T follicular helper cell (primary cell): ENCODE results near the gene TEX52.
A peak's percentile ranks its signal among the peaks of the same experiment; 100 is the strongest.
"Not testable (repeated sequence)": the region's sequence is repeated elsewhere in the genome, so short reads cannot be mapped to it uniquely, and the experiment has no call there.

Source experiments
- DNase-seq: peaks from one replicate; pipeline ENCODE4 v3.0.0-alpha.2; 2020; ENCODE audit warnings: low read depth
- total RNA-seq, 2 experiments: gene quantifications; one replicate each; lab custom pipeline; 2026; lab: John Stamatoyannopoulos, UW

Gene TEX52
- total RNA-seq = 0 reads per million in 2 experiments

DNA sequence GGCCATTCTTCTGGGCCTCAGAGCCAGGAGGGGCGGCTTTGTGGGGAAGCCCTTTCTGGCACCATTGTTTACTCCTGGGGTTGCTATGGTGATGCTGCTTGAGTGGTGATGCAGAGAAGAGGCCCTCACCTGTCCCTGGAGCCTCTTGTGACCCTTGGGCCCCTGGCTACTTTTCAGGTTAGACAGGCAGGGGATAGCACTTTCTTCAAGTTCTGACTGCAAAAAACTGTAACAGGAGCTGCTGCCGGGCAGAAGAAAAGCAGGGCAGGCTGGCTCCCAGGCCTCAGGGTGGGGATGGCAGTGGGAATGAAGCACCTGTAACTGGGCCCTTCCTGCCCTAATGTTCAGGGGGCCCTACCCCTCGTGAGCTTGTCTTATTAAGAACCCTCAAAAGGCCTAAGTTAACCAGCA, at the start of gene TEX52:
Gene TEX52, minus strand, starts transcription at position 19 of the 411 bp plus-strand sequence. Its CDS starts 13 bp downstream, at position 6.
- DNase-seq = no peak

DNA sequence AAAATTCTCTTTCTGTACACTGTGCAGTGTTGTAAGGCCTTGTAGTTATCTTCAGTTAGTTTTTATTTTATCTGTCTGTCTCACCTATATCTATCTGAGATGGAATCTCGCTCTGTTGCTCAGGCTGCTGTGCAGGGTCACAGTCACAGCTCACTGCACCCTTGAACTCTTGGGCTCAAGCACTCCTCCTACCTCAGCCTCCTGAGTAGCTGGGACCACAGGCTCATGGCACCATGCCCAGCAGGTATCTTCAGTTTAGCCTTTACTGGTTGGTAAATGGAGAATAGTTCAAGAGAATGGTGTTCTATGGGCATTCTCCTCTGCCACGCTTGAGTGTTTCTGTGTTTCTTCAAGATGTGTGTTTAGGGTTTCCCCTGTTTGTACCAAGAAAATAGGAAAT, 47.4 kb upstream of the TEX52 start:
- DNase-seq = no peak

DNA sequence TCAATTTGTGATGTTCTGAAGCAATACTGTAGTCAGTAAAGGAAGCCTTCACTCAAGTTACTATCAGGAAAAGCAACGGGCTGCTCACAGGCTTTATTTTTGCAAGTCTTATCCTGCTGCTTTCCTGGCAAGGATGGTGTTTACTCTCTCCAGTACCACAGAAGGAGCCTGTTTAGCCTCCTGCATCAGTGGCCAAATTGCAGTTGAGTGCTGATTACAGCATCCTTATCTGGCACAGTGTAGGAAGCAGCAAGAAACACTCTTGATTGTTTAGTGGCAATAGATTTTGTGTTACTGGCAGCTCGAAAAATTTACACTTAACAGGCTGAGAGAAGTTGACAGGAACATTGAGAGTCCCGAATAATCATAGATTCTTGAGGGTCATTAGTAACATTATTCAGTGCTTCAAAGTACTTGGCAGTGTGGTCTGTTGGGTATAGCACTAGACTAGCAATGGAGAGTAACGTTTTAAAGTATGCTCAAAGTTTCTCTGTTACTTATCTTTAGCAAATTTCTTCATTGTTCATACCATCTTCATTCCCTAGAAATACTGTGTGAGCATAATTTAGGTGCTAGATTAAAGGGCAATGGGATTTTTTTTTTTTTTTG, 45.5 kb upstream of the TEX52 start:
- no peak for DNase-seq

GRCh38 chr12:2900642-2901041, 43.8 kb upstream of the TEX52 start:
- no peak for DNase-seq

DNA sequence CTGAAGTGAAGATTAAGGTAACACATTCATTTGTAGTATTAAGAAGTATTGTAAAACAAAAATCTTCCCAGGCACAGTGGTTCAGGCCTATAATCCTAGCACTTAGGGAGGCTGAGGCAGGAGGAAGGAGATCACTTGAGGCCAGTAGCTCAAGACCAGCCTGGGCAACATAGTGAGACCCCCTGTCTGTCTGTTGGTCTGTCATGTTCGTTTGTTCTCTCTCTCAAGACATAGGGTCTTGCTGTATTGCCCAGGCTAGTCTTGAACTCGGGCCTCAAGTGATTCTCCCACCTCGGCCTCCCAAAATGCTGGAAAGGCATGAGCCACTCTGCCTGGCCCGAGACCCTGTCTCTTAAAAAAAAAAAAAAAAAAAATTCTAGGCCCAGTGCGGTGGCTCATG, 40.6 kb upstream of the TEX52 start:
- no peak for DNase-seq

DNA sequence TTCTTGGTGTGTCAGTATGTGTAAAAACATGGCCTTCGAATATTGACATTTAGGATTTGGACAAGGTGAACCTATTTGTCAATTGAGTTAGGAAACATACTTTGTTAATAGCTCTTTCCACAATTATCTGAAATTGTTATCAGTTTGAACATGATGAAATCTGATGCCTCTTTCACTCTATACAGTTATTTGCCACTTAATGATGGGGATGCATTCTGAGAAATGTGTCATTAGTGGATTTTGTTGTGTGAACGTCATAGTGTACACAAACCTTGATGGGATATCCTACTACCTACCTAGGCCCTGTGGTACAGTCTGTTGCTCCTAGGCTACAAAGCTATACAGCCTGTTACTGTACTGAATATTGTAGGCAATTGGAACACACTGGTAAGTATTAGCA, 38.7 kb upstream of the TEX52 start:
- no peak for DNase-seq

DNA sequence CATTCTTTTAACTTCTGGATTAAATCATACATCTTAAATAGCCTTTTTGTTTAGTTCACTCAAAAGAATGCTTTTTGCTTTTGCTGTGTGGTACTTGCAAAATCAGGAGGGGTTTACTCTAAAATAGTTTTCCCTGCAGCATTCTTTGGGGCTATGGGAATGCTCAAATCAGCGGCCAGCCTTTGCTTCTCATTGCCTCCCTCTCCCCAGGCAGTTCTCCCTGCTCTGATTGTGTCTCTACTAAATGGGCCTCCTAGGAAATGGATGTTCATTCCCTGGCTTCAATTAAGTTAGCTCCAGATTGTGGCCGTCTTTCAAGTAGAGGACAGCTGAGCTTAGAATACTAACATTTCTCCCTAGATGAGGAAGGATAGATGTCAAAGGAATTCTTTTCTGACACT, 38.2 kb upstream of the TEX52 start:
- no peak for DNase-seq

- no peak for DNase-seq
Measured at GRCh38 chr12:2893007-2893406, 36.2 kb upstream of the TEX52 start.

- no peak for DNase-seq
Measured at GRCh38 chr12:2892246-2892645, 35.4 kb upstream of the TEX52 start.

GRCh38 chr12:2891240-2892053, 34.6 kb upstream of the TEX52 start:
- peak; percentile 11 for DNase-seq

DNA sequence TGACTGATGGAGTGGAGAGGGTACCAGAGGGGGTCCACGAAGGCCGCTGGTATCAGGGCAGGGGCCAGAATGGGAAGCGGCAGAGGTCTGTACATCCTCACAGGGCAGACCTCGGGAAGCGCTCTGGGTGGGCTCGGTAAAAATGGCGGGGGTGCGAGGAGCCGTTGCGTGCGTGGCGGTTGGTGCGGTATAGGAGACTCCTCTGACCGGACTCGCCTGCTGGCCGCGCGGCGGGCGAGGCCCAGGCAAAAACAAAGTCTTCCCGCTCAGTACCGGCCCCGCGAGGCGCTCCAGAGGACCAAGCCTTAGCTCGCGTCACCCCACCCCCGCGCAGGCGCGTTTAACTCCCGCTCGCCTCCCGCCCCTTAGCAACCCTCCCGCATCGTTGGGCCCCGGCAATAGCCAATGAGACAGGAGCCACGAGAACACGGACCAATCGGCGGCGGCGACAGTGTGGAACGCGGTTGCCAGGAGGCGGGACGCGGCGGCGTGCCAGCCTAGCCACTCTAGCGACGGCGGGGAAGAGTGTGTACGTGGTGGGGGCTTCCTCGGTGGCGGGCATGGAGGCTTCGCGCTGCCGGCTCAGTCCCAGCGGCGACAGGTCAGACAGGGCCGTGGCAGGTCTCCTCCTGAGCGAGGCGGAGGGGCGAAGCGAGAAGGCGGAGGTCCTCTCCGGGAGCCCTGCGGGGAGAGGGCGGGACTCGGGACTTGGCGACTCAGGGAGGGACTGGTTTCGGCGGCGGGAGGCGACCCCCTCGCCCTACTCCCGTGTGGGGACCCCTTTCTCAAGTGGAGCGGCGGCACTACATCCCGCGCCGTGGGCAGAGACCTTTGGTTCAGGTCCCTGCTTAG, 33.8 kb upstream of the TEX52 start, which contains the start of gene TULP3:
Gene TULP3, plus strand, starts transcription at position 504 of the 852 bp plus-strand sequence. Its CDS starts 57 bp downstream, at position 561.
- DNase-seq = peak; percentile 98

DNA sequence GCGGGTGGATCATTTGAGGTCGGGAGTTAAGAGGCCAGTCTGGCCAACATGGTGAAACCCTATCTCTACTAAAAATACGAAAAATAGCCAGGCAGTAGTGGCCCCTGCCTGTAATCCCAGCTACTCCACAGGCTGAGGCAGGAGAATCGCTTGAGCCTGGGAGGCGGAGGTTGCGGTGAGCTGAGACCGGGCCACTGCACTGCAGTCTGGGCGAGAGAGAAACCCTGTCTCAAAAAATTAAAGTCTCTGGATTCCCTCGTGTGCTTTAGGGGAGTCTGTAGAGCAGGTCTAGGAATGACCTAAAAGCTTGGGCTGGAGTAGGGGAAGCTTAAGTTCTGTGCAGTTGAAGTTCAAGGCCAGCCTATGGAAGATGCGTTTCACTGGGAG, 33.2 kb upstream of the TEX52 start:
- DNase-seq = no peak

- no peak for DNase-seq
Measured at GRCh38 chr12:2886768-2887450, 30.1 kb upstream of the TEX52 start.

- DNase-seq = no peak
Measured at GRCh38 chr12:2884810-2885209, 28.0 kb upstream of the TEX52 start.

DNA sequence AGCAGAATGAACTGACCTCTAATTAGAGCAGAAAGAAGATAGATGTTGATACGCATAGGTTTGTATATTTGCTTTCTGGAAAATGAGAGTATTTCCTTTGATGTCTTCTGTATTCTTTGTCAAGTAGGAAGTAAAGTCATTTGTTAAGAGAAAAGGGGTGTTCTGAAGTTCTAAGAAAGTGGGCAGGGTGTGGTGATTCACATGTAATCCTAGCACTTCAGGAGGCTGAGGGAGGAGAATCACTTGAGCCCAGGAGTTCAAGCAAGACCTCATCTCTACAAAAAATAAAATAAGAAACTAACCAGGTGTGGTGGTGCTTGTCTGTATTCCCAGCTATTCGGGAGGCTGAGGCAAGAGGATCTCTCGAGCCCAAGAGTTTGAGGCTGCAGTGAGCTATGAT, 23.0 kb upstream of the TEX52 start:
- DNase-seq = no peak

DNA sequence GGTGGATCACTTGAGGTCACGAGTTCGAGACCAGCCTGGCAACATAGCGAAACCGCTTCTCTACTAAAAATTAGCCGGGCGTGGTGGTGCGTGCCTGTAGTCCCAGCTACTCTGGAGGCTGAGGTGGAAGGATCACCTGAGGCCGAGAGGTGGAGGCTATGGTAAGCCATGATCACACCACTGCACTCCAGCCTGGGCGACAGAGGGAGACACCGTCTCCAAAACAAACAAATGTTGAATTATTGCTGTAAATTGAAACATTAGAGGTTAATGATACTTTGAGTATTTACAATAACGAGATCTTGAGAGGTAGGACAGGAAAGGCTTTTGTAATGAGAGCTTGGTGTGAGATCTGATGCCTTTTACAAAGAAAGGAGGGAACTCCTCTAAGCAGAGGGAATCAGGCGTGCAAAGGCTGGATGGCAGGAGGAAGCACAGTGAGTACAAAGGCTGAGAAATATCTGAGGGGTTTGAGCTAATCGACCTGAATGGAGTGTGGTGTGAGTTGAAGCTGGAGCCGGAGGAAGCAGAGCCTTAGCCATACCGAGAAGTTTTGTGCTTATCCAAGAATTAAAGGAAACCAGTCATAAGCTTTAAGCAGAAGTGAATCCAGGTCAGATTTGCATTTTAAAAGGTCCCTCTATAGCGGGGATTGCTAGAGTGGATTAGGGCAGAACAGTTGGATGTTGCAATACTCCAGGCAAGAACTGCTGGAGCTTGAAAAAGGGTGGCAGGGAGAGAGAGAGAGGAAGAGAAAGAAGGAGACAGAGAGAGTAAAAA, 21.3 kb upstream of the TEX52 start:
- DNase-seq = no peak

DNA sequence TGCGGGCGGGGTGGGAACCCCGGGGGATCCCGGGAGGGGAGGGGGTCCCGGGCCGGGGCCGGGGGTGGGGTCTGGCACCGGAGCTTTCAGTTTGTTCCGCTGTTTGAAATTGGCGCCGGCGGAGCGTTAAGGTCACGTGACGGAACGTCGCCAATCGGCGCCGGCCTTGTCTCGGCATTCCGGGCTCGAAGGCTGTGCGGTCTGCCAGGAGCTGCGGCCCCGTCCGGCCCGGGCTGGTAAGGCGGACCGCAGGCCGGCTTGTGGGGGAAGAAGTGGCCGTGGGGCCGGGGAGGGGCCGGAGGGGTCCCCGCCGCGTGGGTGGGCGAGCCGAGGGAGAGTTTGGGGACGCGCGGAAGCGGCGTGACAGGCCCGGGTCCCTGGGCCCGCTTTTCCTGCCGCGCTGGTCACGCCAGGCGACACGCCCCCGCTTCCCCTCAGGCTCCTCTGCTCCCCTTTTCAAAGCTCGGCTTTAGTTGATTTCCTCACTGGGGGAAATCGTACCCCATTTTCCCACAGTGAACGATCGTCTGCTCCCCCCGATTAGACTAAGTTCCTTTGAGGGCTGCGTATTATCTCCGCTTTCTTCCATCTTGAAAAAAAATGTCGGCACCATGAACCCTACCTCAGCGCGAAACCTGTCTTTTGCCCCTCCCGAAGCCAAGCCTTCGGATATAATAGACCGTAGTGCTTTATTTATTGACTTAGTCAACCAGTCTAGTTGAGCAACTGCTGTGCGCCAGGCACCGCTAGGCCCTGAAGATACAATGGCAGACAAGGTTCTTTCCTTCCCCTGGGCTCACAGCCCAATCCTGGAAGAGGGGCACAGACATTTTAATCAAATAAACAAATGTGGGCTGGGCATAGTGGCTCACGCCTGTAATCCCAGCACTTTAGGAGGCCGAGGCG, 20.5 kb upstream of the TEX52 start, which contains the start of the genes FOXM1 and RHNO1:
Gene FOXM1, minus strand, starts transcription at position 128 of the 906 bp plus-strand sequence. CDS start 2,696 bp downstream, outside the sequence.
Gene RHNO1, plus strand, starts transcription at position 177 of the 906 bp plus-strand sequence. CDS start 8,144 bp downstream, outside the sequence.
- DNase-seq = peak; percentile 81

GRCh38 chr12:2876431-2877046, 19.7 kb upstream of the TEX52 start:
- DNase-seq = no peak

DNA sequence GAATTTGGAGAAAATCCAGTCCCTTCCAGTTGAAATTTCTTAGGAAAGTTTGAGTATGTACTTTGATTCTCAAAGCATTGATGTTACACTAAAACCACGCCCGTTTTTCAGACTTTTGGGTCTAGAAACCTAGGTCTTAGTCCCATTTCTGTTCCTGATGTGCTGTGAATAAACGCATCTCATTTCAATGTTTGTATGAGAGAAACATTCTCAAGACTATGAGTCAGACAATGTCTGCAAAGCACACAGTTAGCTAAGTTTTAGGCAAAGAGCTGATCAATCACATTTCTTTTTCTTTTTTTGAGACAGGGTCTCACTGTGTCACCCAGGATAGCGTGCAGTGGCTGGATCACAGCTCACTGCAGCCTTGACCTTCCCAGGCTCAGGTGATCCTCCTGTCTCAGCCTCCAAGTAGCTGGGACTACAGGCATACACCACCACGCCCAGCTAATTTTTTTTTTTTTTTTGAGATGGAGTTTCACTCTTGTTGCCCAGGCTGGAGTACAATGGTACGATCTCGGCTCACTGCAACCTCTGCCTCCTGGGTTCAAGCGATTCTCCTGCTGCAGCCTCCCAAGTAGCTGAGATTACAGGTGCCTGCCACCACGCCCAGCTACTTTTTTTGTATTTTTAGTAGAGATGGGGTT, 12.3 kb upstream of the TEX52 start:
- not testable (repeated sequence) for DNase-seq
